ENCODE measurements around the gene CSPG4. TPM values are rescaled to one million over a fixed set of nuclear protein-coding genes. Genes with fewer than 3 reads are reported as not detected.

CSPG4 gene
- total RNA-seq, 1 donor from 2014 or later: 0.18 TPM

DNA sequence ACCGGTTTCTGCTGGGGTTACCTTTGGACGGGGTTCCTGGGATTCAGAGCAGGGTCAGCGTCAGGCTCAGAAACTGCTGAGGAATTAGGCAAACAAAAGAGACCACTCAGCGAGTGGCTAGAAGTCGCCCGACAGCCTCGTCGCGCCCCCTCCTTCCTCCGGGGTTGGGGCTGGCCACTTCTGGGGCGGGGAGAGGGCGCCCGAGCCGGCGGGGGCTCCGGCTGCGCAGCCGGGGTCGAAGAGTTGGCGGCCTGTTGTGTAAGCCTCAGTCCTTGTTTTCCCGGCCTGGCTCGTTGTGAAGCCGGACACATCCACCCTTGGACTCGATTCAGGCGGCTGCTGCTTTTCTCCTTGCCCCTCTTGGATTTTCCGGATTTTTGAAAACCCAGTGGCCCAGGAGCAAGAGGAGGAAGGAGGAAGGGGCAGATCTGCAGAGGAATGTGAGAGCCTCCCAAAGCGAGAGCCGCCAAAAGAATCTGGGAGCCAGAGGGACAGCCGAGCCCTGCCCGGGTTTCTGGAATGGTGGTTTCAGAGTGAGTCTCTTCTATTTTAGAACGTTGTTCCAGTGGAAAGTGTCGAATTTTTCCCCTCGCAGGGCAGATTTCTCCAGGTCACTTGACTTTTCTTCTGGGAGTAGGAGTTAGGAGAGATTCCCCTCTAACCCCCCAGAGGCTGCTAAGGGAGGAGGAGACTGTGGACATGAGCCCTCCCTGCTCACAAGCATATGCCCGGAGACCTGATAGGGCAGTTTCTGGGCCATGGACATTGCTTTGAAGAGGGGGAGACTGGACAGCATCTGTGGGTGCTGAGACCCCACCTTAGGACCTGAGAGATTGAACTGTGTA lies 64.3 kb downstream of the CSPG4 start:
- Mint-ChIP-seq H3K27me3 (ENCODE audit: unreplicated experiment) (peaks cover 25% of the 10 kb centered on the region), H3K4me3 (ENCODE audit: unreplicated experiment) (peak overlapping the region; percentile 95), H3K4me1 (ENCODE audit: unreplicated experiment) (peaks cover 53% of the 10 kb centered on the region), H3K36me3 (ENCODE audit: low read depth, unreplicated experiment) (peaks cover 17% of the 10 kb centered on the region), H3K27ac (ENCODE audit: unreplicated experiment) (peak overlapping the region; percentile 70), H3K9me3 (ENCODE audit: unreplicated experiment) (no peaks in the 10 kb centered on the region)
- DNase-seq (ENCODE audit: low spot score): peak; percentile 57
- TF ChIP-seq, protein P1, sequence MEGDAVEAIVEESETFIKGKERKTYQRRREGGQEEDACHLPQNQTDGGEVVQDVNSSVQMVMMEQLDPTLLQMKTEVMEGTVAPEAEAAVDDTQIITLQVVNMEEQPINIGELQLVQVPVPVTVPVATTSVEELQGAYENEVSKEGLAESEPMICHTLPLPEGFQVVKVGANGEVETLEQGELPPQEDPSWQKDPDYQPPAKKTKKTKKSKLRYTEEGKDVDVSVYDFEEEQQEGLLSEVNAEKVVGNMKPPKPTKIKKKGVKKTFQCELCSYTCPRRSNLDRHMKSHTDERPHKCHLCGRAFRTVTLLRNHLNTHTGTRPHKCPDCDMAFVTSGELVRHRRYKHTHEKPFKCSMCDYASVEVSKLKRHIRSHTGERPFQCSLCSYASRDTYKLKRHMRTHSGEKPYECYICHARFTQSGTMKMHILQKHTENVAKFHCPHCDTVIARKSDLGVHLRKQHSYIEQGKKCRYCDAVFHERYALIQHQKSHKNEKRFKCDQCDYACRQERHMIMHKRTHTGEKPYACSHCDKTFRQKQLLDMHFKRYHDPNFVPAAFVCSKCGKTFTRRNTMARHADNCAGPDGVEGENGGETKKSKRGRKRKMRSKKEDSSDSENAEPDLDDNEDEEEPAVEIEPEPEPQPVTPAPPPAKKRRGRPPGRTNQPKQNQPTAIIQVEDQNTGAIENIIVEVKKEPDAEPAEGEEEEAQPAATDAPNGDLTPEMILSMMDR (IDR thresholded peaks at IDR 0.05; ENCODE audit: unreplicated experiment): no peak

DNA sequence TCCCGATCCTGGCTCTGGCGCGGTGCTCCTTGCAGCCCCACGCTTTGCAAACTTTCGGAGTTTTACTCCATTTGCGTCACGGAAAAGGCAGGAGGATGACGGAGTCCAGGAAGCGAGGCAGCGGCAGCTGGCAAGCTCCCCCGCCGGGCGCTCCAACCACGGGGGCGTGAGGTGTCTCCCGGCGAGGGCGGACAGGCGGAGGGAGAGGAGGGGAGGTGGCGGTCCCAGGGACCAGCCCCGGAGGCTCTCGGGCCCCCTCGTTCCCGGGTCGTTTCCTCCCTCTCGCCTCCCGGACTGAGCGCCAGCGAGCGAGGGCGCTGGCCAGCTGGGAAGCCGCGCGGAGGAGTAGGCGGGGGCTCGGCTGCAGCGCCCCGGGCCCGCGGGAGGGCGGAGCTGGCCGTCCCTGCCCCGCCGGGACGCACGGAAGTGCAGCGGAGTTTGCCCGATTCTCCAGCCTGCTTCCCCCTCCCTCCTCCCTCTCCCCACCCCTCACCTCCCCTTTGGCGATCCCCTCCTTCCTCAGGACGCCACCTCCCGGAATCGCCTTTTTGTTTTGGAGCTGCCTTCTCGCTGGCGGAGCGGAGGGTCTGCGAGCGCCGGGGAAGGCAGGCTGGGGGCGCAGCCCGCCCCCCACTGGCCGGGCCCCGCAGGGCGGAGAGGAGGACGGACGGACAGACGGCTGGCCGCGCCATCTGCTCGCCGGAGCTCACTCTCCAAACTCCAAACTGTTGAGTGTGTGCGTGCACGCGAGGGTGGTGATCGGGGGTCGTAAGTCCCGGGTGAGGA lies 65.1 kb downstream of the CSPG4 start, which contains the start of gene SNX33:
Gene SNX33, plus strand, starts transcription at position 543 of the 786 bp plus-strand sequence. CDS start 1,191 bp downstream, outside the sequence.
- peaks cover 12% of the 10 kb centered on the region for H3K36me3 Mint-ChIP-seq (ENCODE audit: low read depth, unreplicated experiment)
- peak within 1 kb of the TSS; percentile 95 for H3K4me3 Mint-ChIP-seq (ENCODE audit: unreplicated experiment)
- TF ChIP-seq, protein P1 (IDR thresholded peaks at IDR 0.05; ENCODE audit: unreplicated experiment): peak; percentile 14
- peak within 1 kb of the TSS; percentile 70 for H3K27ac Mint-ChIP-seq (ENCODE audit: unreplicated experiment)
- peak; percentile 70 for DNase-seq (ENCODE audit: low spot score)
- H3K4me1 Mint-ChIP-seq (ENCODE audit: unreplicated experiment): peaks cover 49% of the 10 kb centered on the region
- peaks cover 27% of the 10 kb centered on the region for H3K27me3 Mint-ChIP-seq (ENCODE audit: unreplicated experiment)
- H3K9me3 Mint-ChIP-seq (ENCODE audit: unreplicated experiment): no peaks in the 10 kb centered on the region

DNA sequence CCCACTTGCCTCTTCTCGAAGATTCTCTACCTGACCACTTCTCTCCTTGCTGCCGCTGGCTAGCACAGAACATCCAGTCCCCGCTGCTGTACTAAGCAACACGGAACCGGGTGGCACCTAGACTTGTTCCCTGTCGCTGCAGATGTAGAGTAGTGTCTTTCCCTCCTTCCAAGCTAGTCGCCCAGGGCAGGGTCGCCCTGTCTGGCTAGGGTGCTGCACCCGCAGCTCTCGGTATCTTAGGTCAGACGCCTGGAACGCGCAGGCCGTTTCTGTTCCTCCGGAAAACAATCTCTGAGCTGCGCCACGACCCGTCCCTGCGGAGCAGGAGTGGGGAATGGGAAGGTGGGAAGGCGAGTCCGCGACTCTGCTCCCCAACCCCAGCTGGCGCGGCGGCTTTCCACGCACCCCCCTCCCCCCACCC lies 65.7 kb downstream of the CSPG4 start:
- Mint-ChIP-seq H3K27me3 (ENCODE audit: unreplicated experiment) (peaks cover 27% of the 10 kb centered on the region), H3K4me3 (ENCODE audit: unreplicated experiment) (peak overlapping the region; percentile 84), H3K4me1 (ENCODE audit: unreplicated experiment) (peaks cover 51% of the 10 kb centered on the region), H3K9me3 (ENCODE audit: unreplicated experiment) (no peaks in the 10 kb centered on the region), H3K27ac (ENCODE audit: unreplicated experiment) (peak overlapping the region; percentile 44), H3K36me3 (ENCODE audit: low read depth, unreplicated experiment) (peaks cover 15% of the 10 kb centered on the region)
- TF ChIP-seq, protein P1 (IDR thresholded peaks at IDR 0.05; ENCODE audit: unreplicated experiment): no peak
- DNase-seq (ENCODE audit: low spot score): peak; percentile 22

DNA sequence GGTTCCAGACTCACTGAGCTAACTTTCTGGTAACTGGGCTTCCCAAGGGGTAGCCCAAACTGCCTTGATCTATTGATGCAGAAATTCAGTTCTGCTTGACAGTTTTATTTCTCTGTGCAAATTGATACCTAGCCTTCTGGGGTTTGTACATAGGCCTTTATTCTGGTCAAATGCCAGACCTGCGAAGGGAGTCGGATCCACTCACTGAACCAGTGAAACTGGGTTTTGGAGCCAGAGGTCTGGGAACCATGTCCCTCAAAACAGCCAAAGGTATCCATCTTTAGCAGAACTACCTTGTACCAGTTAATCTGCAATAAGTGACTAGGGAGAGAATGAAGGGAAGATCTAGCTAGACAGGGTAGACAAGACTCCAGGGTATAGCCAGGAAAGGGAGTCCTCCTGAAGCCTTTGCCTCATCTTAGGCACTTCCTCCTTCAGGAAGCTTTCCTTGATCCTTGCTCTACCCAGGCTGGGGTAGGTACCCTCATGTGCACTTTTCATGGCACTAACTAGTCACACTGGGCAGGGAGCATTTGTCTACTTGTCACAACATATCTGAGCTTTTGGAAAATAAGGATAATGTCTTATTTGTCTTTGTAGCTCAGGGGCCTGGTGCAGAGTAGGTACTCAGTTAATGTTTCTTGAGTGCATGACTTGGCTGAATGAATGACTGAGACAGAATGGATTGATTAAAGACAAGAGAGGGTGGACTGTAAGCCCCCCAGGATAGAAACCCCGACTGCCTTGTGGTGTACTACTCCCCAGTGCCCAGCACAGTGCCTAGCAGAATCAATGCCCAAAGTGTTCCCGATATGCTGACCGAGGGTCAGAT lies 66.3 kb downstream of the CSPG4 start:
- TF ChIP-seq, protein P1 (IDR thresholded peaks at IDR 0.05; ENCODE audit: unreplicated experiment): no peak
- Mint-ChIP-seq H3K36me3 (ENCODE audit: low read depth, unreplicated experiment) (peaks cover 15% of the 10 kb centered on the region), H3K9me3 (ENCODE audit: unreplicated experiment) (no peaks in the 10 kb centered on the region), H3K27me3 (ENCODE audit: unreplicated experiment) (peaks cover 27% of the 10 kb centered on the region), H3K4me3 (ENCODE audit: unreplicated experiment) (peak overlapping the region; percentile 84), H3K4me1 (ENCODE audit: unreplicated experiment) (peaks cover 47% of the 10 kb centered on the region), H3K27ac (ENCODE audit: unreplicated experiment) (peak overlapping the region; percentile 44)
- no peak for DNase-seq (ENCODE audit: low spot score)

Measured in endothelial cell (in vitro differentiated cells).